GM18505 (cell line): ENCODE results near the gene RMDN2.
A peak's percentile ranks its signal among the peaks of the same experiment; 100 is the strongest.

Source experiments
- ATAC-seq: cut with Tn5 transposase; IDR thresholded peaks from one replicate; pipeline ENCODE4 v1.9.1; 2021; ENCODE audit not compliant: unreplicated experiment
- POLR2A ChIP-seq: IDR thresholded peaks from 4 replicates; pipeline ENCODE4 v1.6.1; 2011; ENCODE audit warnings: borderline replicate concordance; ENCODE audit not compliant: insufficient read depth, insufficient read length; ENCODE audit errors: extremely low read depth

Gene RMDN2

GRCh38 chr2:38035968-38036367 is 110.9 kb downstream of the RMDN2 start:
- TF ChIP-seq POLR2A = no peak
- ATAC-seq = no peak

GRCh38 chr2:38037325-38037724 is 112.2 kb downstream of the RMDN2 start:
- TF ChIP-seq POLR2A = no peak
- ATAC-seq = no peak

- ATAC-seq = peak; percentile 81
- peak; percentile 48 for TF ChIP-seq POLR2A
Measured at GRCh38 chr2:38037757-38038621, 112.9 kb downstream of the RMDN2 start.

- TF ChIP-seq POLR2A = no peak
- no peak for ATAC-seq
Measured at GRCh38 chr2:38038682-38039081, 113.6 kb downstream of the RMDN2 start.

- no peak for TF ChIP-seq POLR2A
- ATAC-seq = no peak
Measured at GRCh38 chr2:38039121-38039910, 114.2 kb downstream of the RMDN2 start.

GRCh38 chr2:38045811-38046210 is 120.7 kb downstream of the RMDN2 start:
- no peak for TF ChIP-seq POLR2A
- no peak for ATAC-seq

GRCh38 chr2:38056216-38056615 is 131.1 kb downstream of the RMDN2 start:
- no peak for TF ChIP-seq POLR2A
- no peak for ATAC-seq

GRCh38 chr2:38057651-38058410 is 132.7 kb downstream of the RMDN2 start:
- ATAC-seq = no peak
- TF ChIP-seq POLR2A = no peak

- no peak for ATAC-seq
- no peak for TF ChIP-seq POLR2A
Measured at GRCh38 chr2:38060236-38061018, 135.3 kb downstream of the RMDN2 start.

GRCh38 chr2:38064801-38065501 is 139.9 kb downstream of the RMDN2 start:
- ATAC-seq = no peak
- no peak for TF ChIP-seq POLR2A

GRCh38 chr2:38065502-38066135 is 140.5 kb downstream of the RMDN2 start:
- ATAC-seq = no peak

More at GRCh38 chr2:38065502-38066135, 140.5 kb downstream of the RMDN2 start:
- no peak for TF ChIP-seq POLR2A
